AG09309 (cell line): ENCODE measurements around the gene CLEC16A.

Source experiments
- DNase-seq: peaks from one replicate; pipeline ENCODE4 v3.0.0-alpha.2; 2010; ENCODE audit warnings: low read depth
- H3K4me3 ChIP-seq: 2 replicates; pipeline ENCODE4 v1.5.1; 2011; ENCODE audit warnings: mild to moderate bottlenecking, low read depth, low read length, moderate library complexity; ENCODE audit not compliant: control insufficient read depth
- CTCF ChIP-seq: IDR thresholded peaks from 2 replicates; pipeline ENCODE4 v1.5.1; 2011; ENCODE audit warnings: mild to moderate bottlenecking, low read depth, low read length, inconsistent platforms; ENCODE audit not compliant: insufficient read depth, control insufficient read depth; ENCODE audit errors: missing control alignments

CLEC16A gene

GRCh38 chr16:11017499-11017898 lies 73.1 kb downstream of the CLEC16A start:
- H3K4me3 ChIP-seq = no peak overlapping the region
- DNase-seq = no peak
- no peak for TF ChIP-seq CTCF

GRCh38 chr16:11020388-11020787 lies 76.0 kb downstream of the CLEC16A start:
- H3K4me3 ChIP-seq = no peak overlapping the region
- DNase-seq = no peak
- no peak for TF ChIP-seq CTCF

DNA sequence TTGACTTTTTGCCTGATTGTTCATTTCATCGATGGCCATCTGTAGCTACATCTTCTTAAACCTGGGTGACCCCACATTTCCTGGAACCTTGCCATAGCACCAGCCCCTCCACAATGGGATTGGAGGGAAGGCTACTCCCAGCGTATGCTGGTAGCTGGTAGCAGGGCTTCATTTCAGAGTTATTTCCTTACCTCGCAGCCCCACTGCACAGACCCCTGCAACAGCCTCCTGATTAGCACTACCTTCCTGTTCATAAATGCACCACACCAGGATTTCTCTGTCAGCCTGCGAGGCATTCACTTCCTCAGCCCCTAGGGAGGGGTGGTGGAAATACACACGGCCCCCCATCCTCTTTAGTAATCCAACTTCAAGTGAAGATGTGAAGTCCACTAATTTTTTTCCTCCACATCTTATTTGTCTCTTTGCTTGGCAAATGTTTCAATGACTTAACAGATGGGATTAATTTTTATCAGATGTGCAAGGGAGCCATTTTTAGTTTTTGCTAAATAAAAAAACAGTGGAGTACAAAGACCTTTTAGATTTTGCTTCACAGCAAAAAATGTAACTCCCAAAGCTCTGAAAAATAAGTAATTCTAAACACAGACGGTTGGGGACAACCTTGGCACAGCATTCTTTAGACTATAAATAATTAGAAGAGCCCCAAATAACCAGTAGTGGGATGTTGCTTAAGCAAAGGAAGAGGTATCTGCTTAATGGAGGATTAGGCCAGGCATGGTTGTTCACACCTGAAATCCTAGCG lies 76.6 kb downstream of the CLEC16A start:
- no peak for DNase-seq
- no peak overlapping the region for H3K4me3 ChIP-seq
- no peak for TF ChIP-seq CTCF

GRCh38 chr16:11022002-11022401 lies 77.6 kb downstream of the CLEC16A start:
- TF ChIP-seq CTCF = no peak
- no peak overlapping the region for H3K4me3 ChIP-seq
- no peak for DNase-seq

- DNase-seq = no peak
- TF ChIP-seq CTCF = no peak
- H3K4me3 ChIP-seq = no peak overlapping the region
Observed at GRCh38 chr16:11023262-11024039, 79.1 kb downstream of the CLEC16A start.

GRCh38 chr16:11024333-11025053 lies 80.1 kb downstream of the CLEC16A start:
- TF ChIP-seq CTCF = no peak
- no peak overlapping the region for H3K4me3 ChIP-seq
- DNase-seq = no peak
